NCI-H1105 treated with DMSO at 0.1 percent for 48 hours (cell line): ENCODE measurements around the gene CALD1.

Experiments
- DNase-seq: peaks from one replicate; lab custom pipeline; 2025; lab: John Stamatoyannopoulos, UW

The CALD1 gene

DNA sequence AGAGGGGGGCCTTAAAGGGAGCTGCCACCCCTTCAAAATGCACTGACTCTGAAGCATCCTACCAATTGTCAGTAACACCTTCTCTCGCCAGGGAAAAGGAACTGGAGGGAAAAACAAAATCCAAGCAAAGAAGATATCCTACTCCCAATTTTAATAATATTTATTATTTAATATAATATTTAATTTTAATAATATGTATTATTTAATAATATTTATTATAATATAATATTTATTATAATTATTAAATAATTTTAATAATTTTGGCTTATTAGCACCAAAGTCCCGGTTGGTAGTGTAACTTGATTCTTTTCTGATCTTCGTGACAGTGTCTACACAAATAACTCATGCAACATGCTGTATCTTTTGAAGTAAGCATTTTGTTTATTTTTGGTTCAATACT, 148.3 kb downstream of the CALD1 start:
- no peak for DNase-seq

DNA sequence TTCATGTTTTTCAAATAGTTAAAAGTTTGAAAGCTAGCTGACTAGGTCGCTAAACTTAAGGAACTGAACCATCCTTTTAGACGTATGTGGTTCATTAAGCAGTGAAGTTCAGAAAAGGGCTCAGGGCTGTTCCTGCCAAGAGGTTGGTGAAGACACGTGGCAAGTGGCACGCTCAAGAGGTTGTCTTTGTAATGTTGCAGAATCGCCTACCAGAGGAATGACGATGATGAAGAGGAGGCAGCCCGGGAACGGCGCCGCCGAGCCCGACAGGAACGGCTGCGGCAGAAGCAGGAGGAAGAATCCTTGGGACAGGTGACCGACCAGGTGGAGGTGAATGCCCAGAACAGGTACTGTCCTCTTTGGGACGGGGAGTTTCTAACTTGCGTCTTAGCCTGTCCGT, 149.1 kb downstream of the CALD1 start:
- DNase-seq = no peak

DNA sequence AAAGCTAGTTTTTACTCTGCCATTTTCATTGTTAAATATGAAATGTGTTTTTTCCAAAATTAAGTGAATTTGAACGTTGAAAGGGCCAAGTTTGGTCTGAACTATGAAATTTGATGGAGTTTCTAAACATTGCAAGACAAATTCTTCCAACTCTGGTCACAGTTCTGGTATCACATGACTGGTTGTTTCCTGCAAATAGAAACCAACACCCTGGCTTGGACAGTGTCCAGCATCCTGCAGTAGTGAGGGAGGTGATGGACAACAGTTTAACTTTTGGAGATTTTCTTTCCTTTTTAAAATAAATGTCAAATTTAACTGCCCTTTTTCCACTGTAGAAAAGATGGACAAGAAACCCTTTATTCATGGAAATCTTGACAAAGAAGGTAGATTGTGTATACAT, 152.1 kb downstream of the CALD1 start:
- DNase-seq = no peak

DNA sequence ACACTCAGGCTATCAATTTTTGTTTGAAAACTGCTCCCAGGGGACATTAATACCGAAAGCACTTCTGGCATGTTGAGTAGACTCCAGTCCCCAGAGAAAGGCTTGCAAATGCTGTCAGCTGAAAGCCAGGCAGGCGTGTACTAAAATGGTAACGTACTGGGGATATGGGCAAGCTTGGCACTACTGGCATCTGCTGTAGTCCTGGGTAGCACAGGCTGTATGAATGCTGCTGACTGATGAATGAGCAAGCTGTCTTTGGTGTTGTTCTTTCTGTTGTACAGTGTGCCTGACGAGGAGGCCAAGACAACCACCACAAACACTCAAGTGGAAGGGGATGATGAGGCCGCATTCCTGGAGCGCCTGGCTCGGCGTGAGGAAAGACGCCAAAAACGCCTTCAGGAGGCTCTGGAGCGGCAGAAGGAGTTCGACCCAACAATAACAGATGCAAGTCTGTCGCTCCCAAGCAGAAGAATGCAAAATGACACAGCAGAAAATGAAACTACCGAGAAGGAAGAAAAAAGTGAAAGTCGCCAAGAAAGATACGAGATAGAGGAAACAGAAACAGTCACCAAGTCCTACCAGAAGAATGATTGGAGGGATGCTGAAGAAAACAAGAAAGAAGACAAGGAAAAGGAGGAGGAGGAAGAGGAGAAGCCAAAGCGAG, 153.4 kb downstream of the CALD1 start:
- DNase-seq = no peak

DNA sequence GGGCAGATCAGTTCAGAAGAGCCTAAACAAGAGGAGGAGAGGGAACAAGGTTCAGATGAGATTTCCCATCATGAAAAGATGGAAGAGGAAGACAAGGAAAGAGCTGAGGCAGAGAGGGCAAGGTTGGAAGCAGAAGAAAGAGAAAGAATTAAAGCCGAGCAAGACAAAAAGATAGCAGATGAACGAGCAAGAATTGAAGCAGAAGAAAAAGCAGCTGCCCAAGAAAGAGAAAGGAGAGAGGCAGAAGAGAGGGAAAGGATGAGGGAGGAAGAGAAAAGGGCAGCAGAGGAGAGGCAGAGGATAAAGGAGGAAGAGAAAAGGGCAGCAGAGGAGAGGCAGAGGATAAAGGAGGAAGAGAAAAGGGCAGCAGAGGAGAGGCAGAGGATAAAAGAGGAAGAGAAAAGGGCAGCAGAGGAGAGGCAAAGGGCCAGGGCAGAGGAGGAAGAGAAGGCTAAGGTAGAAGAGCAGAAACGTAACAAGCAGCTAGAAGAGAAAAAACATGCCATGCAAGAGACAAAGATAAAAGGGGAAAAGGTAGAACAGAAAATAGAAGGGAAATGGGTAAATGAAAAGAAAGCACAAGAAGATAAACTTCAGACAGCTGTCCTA, 154.1 kb downstream of the CALD1 start:
- DNase-seq = no peak

DNA sequence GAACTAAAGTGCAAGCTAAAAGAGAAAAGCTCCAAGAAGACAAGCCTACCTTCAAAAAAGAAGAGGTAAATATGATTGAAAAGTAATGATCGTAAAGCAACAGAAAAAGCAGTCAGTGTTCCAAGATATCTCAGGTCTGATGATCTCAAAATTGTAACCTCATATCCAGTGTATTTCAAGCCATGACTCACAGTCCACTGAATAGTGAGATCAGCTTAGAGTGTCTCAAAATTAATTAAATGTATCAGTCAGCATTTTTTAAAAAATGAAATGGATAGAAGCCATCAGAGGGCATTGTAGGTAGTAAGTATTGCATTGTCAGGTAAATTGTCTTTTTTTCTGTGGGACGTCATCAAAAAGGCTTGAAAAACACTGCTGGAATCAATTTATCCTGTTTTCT, 156.3 kb downstream of the CALD1 start:
- DNase-seq = no peak

DNA sequence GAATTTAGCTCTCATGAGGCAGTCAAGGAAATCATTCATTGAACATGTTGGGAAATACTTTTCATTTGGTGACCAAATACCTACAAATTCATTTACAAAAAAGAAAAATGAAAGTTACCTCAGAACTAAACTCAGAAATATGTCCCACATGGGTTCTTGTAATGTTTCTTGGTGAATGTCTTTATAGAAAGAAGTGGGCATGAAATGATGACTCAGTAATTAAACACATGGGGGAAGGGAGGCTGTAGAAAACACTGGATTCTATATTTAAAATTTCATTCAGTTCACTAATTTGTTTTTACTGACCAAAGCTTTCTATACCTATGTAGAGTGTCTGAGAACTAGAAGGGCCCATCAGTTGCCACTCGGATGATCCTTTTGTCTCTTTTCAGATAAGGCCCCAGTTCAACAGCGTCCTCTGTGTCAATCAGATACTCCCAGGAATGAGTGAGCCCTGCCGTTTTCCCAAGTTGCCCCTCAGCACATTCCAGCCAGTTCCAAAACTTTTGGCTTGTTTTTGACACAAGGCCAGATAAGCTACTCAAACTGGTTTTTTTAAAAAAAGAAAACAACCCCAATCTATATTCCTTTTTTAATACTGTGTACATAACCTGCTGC, 157.6 kb downstream of the CALD1 start:
- DNase-seq = no peak

DNA sequence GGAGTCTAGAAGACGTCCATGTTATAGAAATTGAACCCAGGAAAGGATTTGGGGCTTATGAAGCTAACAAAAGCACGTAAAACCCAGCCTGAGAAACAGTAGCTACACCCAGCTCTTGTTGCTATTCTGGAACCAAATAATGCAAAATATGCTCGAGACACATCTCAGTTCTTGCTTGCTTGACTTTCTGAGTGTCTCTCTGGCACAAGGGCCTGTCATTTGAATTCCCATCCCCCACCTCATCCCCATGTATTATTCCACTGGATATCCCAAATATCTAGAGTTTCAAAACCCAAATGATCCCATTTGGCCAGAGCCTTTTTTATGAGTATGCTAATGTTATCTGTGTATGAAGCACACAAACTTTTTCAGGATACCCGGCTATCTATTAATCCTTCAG, 158.7 kb downstream of the CALD1 start:
- DNase-seq = no peak

DNA sequence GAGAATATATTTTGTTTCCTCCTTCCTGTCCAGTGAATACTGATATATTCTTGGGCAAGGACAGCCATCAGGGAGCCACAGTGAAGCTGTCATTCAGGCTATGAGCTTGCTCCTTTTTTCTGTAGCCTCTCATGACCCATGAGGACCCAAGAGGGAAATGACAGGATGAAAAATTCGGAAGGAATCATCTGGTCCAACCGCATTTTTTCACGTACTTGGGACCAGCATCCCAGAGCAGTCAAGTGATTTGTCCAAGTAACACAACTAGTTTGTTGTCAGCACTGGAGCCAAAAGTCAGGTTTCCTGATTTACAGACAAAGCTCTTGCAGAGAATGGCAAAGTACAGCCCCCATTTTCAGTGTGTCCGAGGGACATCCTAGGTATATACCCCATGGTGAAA, 159.7 kb downstream of the CALD1 start:
- no peak for DNase-seq

DNA sequence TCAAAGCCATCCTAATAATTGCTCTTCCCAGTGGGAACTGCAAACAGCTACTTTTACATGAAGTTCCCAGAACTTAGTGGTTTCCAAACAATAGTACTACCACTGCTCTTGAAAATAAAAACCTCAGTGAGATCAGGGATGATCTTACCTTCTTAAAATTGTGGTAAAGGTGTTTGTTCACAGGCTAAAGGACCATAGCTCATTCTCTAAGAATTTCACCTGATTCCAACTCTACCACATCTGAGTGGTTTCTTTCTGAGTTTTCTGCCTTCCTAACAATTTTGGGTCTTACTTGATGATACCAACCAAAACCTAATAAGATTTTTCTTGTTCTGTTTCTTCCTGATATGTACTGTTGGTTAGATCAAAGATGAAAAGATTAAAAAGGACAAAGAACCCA, 161.3 kb downstream of the CALD1 start:
- no peak for DNase-seq

DNA sequence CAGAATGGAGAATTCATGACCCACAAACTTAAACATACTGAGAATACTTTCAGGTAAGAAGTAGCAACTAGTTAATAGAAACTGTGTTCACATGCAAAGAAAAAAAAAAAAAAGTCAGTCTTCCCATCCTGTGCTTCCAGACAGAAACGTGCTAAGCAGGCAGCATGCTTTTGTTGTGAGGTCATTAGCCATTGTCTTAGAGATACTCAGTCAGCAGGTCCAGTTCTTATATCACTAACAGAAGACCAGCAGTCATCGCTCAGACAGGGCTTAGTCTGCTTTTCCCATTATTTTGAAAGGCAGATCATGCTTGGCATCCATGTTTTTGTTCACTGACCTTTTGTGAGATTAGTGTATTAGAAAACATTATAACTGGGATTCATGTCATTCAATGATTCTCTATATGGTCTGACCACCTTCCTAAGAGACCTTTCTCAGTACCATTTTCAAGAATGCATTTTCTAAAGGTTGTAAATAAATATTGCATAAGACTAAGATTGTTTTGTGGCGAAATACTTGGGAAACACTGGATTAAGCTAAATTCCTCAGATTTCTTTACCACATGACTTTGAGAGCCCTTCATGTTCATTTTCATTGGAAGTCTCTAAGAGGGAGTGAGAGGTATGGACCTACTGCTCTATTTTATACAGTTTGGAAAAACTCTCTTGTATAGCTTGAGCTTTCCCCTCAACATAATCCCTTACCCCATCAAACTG, 161.9 kb downstream of the CALD1 start:
- DNase-seq = no peak

DNA sequence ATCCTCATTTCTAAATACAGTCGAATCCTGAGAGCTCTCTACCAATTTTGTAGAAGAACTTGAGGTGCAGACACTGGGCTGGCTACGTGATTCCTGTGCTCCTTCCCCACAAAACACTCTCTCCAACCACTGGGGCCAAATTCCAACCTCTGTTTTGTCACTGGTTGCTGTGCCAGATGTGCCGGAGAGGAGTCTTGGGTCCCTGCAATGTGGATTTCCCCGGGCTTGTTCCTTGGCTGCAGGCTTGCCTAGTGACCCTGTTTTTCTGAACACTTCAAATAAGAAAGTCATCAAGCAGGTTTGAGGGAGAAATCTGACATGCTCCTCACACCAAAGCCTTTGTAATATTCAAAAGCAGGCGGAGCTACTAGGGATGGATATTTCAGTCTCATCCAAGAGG, 162.5 kb downstream of the CALD1 start:
- DNase-seq = no peak

DNA sequence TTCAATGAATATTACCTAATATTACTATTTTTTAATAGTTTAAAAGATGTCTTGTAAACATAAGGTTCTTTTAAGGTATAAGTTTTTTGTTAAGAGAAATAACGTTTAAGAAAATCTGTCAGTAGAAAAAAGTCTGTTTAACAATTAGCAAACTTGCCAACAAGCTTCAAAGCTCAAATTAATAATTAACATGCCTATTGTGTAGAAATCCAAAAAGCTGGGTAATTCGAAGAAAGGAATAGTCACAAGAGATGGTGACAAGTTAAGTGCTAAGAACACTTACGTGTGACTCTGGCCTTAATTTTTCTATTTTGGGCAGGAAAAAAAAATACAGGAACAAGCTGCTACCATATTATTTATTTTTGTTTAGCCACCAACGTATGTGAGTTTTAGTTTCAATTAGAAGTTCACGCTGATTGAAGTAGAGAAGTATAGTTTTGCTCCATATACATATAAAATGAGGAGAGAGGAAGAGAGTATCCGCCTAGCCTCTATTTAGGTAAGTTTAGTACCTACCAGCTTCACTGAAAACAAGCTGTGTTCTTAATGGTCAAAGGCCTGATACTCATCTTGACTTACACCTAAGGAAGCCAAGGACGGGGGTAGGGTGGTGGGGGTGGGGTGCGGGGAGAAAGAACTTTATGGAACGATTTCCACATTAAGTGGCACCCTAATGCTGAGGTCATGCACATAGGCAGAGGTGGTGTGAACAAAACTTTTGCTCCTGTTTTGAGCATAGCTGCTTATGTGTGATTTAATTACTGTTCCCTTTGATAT, 163.4 kb downstream of the CALD1 start:
- DNase-seq = no peak

DNA sequence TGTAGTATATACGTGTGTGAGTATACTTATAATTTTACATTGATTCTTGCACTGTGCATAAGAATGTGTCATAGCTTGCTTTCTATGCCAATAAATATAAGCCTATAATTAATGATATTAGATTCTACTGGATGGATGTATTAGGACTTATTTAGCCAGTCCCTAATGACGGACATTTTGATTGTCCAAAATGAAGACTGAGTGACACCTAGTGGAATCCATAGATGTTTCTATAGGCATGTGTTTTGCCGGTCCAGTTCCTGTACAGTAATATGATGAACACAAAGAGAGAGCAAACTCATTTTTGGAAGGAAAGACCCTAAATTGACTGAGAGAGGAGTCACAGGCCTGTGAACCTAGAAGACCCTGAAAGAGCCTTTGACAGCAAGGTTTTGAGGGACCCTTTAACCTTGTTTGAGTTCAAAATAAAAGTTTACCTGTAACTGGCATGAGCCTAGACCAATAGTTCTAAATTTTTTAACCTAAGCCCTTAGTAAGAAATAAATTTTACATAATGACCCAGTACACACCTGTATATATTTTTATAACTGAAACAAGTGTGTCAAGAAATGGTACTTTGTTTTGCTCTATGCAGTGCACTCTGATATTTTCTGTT, 164.5 kb downstream of the CALD1 start:
- DNase-seq = peak; percentile 35

DNA sequence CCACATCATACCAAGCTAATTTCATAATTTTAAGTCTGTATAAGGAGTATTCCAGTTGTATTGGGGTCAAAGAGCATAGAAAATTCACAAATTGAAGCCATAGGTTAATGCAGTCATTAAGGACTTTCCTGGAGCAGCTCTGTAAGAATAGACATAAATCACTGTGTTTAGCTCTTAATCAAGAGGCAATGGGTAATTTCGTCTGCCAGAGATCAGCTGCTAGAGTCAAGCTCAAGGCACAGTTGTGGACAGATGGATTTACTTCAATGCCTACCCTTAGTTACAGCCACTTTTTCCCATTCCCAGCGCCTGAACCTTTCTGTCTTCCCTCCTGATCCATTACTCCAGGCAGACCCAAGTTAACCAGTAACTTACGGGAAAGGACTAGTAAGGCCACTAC, 166.3 kb downstream of the CALD1 start:
- DNase-seq = no peak

DNA sequence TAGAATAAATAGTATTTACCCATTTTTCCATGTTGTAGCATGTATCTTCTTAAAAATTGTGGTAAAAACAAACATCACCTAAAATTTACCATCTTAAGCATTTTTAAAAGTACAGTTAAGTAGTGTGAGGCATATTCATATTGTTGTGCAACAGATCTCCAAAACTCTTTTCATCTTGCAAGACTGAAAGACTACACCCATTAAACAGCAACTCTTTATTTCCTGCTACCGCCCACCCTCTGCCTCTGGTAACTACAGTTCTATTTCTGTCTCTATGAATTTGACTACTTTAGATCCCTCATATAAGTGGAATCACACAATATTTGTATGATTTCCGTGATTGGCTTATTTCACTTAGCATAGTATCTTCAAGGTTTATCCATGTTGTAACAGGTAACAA, 166.8 kb downstream of the CALD1 start:
- DNase-seq = no peak

DNA sequence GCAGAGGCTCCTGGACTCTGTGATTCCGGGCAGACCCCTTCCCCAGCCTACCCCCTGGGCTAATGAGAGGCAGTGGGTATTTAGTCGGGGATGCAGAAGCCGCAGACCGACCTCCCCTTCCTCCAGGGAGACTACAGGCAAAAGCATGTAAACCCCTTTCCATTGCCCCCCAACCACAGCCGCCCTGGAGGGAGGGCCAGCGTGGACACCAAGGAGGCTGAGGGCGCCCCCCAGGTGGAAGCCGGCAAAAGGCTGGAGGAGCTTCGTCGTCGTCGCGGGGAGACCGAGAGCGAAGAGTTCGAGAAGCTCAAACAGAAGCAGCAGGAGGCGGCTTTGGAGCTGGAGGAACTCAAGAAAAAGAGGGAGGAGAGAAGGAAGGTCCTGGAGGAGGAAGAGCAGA, 167.9 kb downstream of the CALD1 start:
- no peak for DNase-seq

DNA sequence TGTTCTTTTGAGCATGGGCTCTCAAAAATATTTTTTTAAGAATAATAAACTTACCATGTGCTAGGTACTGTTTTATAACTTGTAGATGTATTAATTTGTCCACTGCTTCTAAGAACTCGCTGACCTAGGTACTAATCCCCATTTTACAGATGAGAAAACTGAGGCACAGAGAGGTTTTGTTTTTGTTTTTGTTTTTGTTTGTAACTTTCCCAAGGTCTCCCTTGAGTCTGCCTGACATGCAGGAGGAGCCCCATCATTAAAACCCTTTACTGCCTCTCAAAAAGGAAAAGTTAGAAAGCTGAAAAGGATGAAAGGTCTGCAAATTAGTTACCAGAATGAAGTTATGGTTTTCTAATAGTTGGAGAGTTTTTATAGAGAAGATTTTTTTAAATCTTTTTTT, 168.4 kb downstream of the CALD1 start:
- DNase-seq = no peak

DNA sequence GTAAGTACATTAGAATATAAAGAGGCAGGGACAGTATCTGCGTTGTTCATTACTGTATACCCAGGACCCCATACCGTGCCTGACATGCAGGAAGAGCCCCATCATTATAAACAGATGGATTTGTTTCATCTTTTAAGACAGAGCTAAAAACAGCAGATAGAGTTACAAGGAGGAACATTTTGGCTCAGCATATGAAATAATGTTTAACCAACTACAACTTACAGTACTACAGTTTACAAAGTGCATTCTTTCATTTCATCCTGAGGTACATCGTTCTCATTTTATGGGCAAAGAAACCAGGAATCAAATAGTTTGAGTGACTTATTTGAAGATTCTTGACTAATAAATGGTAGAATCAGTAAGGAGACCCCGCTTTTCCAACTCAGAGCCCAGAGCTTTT, 168.8 kb downstream of the CALD1 start:
- DNase-seq = no peak

DNA sequence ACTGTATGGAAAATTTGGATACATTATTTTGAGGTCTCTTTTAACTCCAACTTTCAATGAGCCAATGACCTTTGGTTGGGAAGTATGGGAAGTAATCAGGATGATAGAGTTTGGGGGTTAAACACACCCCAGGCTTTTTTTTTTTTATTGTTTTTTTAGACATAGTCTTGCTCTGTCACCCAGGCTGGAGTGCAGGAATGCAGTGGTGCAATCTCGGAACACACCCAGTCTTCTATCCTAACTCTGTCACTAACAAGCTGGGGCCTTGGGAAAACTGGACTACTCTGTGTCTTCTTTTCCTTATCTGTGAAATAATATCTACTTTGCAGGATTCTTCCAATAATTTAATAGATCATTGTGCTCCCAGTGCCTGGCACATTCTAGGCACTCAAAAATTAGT, 169.3 kb downstream of the CALD1 start:
- no peak for DNase-seq

DNA sequence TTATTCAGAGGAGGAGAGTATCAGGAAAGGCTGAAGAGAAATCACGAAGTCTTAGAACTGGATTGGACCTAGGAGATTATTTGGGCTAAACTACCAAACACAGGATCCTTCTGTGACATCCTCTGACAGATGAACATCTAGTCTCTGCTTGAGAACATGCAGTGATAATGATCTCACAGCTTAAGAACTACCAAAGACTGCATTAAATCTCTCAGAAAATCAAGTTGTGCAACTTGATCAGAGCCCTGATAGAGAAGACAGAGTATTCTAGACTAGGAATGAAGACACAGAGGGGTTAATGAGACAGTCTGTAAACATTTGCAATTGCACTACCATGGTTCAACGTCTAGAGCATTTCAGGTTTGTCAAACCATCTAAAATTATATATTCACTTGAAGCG, 169.7 kb downstream of the CALD1 start:
- no peak for DNase-seq
